GM12874 (cell line): ENCODE data around the gene TBC1D5.

Experiments used
- CTCF ChIP-seq: IDR thresholded peaks from 2 replicates; pipeline ENCODE4 v1.5.1; 2011; ENCODE audit warnings: low read depth, mild to moderate bottlenecking, control low read depth, low read length, moderate library complexity; ENCODE audit not compliant: insufficient read depth

Gene TBC1D5

GRCh38 chr3:17742880-17743657, 638 bp upstream of the TBC1D5 start:
- no peak for TF ChIP-seq CTCF

- TF ChIP-seq CTCF: no peak
Measured at GRCh38 chr3:17741621-17742101, 770 bp downstream of the TBC1D5 start.

GRCh38 chr3:17740721-17741141, 1.7 kb downstream of the TBC1D5 start:
- no peak for TF ChIP-seq CTCF

- no peak for TF ChIP-seq CTCF
Measured at GRCh38 chr3:17738921-17739320, 3.5 kb downstream of the TBC1D5 start.

- TF ChIP-seq CTCF: no peak
Measured at GRCh38 chr3:17738219-17738618, 4.2 kb downstream of the TBC1D5 start.

GRCh38 chr3:17737591-17737990, 4.8 kb downstream of the TBC1D5 start:
- TF ChIP-seq CTCF: no peak

- TF ChIP-seq CTCF: no peak
Measured at GRCh38 chr3:17733768-17734167, 8.7 kb downstream of the TBC1D5 start.
